GM12864 (cell line): Measurements from ENCODE around the gene GXYLT1.
"Not testable (repeated sequence)": the region's sequence is repeated elsewhere in the genome, so short reads cannot be mapped to it uniquely, and the experiment has no call there.

Experiments
- DNase-seq: peaks from one replicate; pipeline ENCODE4 v3.0.0-alpha.2; 2011; ENCODE audit warnings: low read depth
- H3K4me3 ChIP-seq: 2 replicates; pipeline ENCODE4 v1.5.1; 2011; ENCODE audit warnings: mild to moderate bottlenecking, low read depth, low read length, control low read depth
- TF ChIP-seq, protein P1 (sequence below): IDR thresholded peaks from 2 replicates; pipeline ENCODE4 v1.5.1; 2011; ENCODE audit warnings: low read depth, mild to moderate bottlenecking, moderate library complexity, low read length, control low read depth, inconsistent platforms; ENCODE audit errors: missing control alignments

GXYLT1 gene

DNA sequence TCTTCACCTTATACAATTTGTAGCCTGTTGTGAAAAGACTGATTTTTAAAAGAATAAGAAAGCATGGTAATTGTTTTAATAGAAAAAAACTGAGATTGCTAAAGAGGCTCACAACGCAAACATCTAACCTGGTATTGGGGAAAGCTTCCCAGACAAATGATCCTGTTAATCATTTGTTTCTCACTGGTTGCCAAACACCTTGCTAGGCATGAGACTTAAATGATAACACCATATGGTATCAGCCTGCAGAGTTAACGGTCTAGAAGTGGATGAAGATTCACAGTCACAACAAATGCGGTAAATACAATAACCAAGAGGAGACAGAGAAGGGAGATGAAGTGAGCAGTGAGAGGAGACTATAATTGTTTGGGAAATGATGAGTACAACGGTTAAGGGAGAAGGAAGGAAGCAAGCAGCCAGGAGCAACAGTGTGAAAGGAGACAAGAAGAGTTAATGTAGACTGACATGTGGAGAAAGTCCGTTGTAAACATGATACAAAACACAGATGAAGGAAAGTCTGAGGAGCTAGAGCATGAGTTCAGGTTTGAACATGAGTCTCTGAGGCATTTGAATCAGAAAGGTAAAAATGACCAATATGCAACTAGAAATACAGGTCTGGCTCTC, 19.8 kb downstream of the GXYLT1 start:
- no peak for DNase-seq
- TF ChIP-seq, protein P1, sequence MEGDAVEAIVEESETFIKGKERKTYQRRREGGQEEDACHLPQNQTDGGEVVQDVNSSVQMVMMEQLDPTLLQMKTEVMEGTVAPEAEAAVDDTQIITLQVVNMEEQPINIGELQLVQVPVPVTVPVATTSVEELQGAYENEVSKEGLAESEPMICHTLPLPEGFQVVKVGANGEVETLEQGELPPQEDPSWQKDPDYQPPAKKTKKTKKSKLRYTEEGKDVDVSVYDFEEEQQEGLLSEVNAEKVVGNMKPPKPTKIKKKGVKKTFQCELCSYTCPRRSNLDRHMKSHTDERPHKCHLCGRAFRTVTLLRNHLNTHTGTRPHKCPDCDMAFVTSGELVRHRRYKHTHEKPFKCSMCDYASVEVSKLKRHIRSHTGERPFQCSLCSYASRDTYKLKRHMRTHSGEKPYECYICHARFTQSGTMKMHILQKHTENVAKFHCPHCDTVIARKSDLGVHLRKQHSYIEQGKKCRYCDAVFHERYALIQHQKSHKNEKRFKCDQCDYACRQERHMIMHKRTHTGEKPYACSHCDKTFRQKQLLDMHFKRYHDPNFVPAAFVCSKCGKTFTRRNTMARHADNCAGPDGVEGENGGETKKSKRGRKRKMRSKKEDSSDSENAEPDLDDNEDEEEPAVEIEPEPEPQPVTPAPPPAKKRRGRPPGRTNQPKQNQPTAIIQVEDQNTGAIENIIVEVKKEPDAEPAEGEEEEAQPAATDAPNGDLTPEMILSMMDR: no peak
- no peak overlapping the region for H3K4me3 ChIP-seq

- TF ChIP-seq, protein P1: no peak
- no peak for DNase-seq
Observed at GRCh38 chr12:42119085-42119633, 25.5 kb downstream of the GXYLT1 start.

GRCh38 chr12:42118136-42118879, 26.4 kb downstream of the GXYLT1 start:
- no peak for DNase-seq
- H3K4me3 ChIP-seq: no peak overlapping the region
- TF ChIP-seq, protein P1: no peak

More at GRCh38 chr12:42119085-42119633, 25.5 kb downstream of the GXYLT1 start:
- no peak overlapping the region for H3K4me3 ChIP-seq

DNA sequence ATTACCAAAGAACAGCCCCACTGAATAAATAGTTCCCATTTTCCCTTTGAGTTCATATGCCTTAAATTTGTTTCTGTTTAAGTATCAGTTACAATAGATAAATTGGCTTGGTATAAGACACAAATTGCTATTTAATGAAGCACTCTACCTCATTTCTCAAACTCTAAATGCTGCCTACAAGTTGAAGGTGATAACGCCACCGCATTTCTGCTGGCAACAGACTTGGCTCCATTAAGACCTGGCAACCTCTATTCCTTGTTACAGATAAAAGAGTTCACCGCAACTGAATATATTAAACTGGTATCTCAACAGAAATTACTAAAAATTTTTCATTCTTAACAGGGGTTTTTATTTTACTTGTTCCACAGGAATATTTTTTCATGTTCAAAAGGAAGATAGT, 35.6 kb downstream of the GXYLT1 start:
- no peak overlapping the region for H3K4me3 ChIP-seq
- TF ChIP-seq, protein P1: no peak
- no peak for DNase-seq

DNA sequence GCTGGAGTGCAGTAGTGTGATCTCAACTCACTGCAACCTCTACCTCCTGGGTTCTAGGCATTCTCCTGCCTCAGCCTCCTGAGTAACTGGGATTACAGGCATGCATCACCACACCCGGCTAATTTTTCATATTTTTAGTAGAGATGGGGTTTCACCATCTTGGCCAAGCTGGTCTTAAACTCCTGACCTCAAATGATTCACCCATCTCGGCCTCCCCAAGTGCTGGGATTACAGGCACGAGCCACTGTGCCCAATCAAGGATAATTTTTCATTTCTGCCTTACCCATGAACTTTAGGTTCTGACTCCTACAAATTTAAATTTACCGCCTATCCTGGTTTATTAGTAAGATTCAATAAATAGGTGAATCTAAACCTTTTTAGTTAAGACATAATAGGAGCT, 37.9 kb downstream of the GXYLT1 start:
- not testable (repeated sequence) for DNase-seq, H3K4me3 ChIP-seq

GRCh38 chr12:42104784-42105183, 39.9 kb downstream of the GXYLT1 start:
- TF ChIP-seq, protein P1: no peak
- no peak overlapping the region for H3K4me3 ChIP-seq
- no peak for DNase-seq

DNA sequence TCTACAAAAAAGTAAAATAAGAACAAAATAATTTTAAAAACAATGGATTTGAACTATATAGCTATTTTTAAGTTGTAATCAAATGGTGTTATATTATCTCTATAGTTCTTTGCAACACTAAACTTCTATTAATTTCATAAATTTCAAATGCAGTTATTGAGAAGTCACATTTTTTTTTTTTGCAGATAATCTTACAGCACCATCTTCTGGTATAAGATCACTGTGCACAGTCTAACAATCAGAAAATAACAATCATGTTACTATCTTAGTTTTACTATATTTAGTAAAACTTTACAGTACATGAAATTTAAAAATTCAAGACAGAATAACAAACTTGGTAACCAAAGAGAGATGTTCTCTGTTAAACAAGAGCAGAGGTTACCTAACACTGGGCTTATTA, 40.6 kb downstream of the GXYLT1 start:
- no peak overlapping the region for H3K4me3 ChIP-seq
- DNase-seq: no peak
- TF ChIP-seq, protein P1: no peak
